GM12878 (cell line): ENCODE measurements around the gene SH2B2. TPM values are rescaled to one million over a fixed set of nuclear protein-coding genes. Genes with fewer than 3 reads are reported as not detected.

ENCODE experiments used
- ATF7 ChIP-seq: fragments of 450-650 bp; IDR thresholded peaks from 2 replicates; pipeline ENCODE4 v1.6.1; 2016; ENCODE audit warnings: low read depth, mild to moderate bottlenecking
- BMI1 ChIP-seq: fragments of 450-650 bp; IDR thresholded peaks from 2 replicates; pipeline ENCODE4 v1.6.1; 2016; ENCODE audit warnings: mild to moderate bottlenecking, moderate library complexity, borderline replicate concordance
- BRCA1 ChIP-seq: IDR thresholded peaks from 2 replicates; pipeline ENCODE4 v1.6.1; 2011; ENCODE audit warnings: low read depth, low read length, improper control_type of control experiment
- CBX3 ChIP-seq: fragments of 200-600 bp; sonication (generic); IDR thresholded peaks from 2 replicates; pipeline ENCODE4 v1.6.1; 2016; ENCODE audit warnings: low read depth, borderline replicate concordance
- CHD1 ChIP-seq: IDR thresholded peaks from 2 replicates; pipeline ENCODE4 v1.6.1; 2012; ENCODE audit warnings: low read depth, low read length, improper control_type of control experiment
- CTCF ChIP-seq, 3 experiments: IDR thresholded peaks in 2 of 3; conservative IDR thresholded peaks in 1 of 3; 2 replicates each; pipeline ENCODE4 v1.5.1; 2011; ENCODE audit warnings: low read depth in 3 of 3, low read length in 3 of 3, mild to moderate bottlenecking in 3 of 3, control low read depth in 2 of 3, moderate library complexity in 2 of 3, inconsistent platforms in 1 of 3, mixed read lengths in 1 of 3; ENCODE audit not compliant: control insufficient read depth in 2 of 3, insufficient read depth in 1 of 3; ENCODE audit errors: extremely low read depth in 1 of 3
- GATAD2B ChIP-seq: fragments of 450-650 bp; conservative IDR thresholded peaks from 2 replicates; pipeline ENCODE4 v1.6.1; 2017; ENCODE audit warnings: low read depth, mild to moderate bottlenecking, moderate library complexity
- HDGF ChIP-seq: fragments of 450-650 bp; IDR thresholded peaks from 2 replicates; pipeline ENCODE4 v1.6.1; 2016; ENCODE audit warnings: antibody characterized with exemption
- HSF1 ChIP-seq: fragments of 150-350 bp; IDR thresholded peaks from 2 replicates; pipeline ENCODE4 v1.6.1; 2014; ENCODE audit warnings: mild to moderate bottlenecking, low read depth, low read length
- LARP7 ChIP-seq: fragments of 450-650 bp; IDR thresholded peaks from 2 replicates; pipeline ENCODE4 v1.6.1; 2017; ENCODE audit warnings: mild to moderate bottlenecking
- MTA3 ChIP-seq: IDR thresholded peaks from 2 replicates; pipeline ENCODE4 v1.6.1; 2012; ENCODE audit warnings: low read length, inconsistent platforms, borderline replicate concordance
- MYB ChIP-seq: fragments of 150-350 bp; IDR thresholded peaks from 2 replicates; pipeline ENCODE4 v1.6.1; 2014; ENCODE audit warnings: mild to moderate bottlenecking, low read depth, low read length, borderline replicate concordance
- NBN ChIP-seq: fragments of 450-650 bp; IDR thresholded peaks from 2 replicates; pipeline ENCODE4 v1.6.1; 2016
- NR2C1 ChIP-seq: fragments of 450-650 bp; IDR thresholded peaks from 2 replicates; pipeline ENCODE4 v1.6.1; 2017; ENCODE audit warnings: antibody characterized with exemption, mild to moderate bottlenecking, moderate library complexity
- PBX3 ChIP-seq: IDR thresholded peaks from 2 replicates; pipeline ENCODE4 v1.6.1; 2011; ENCODE audit warnings: mild to moderate bottlenecking, low read depth, low read length, moderate library complexity; ENCODE audit not compliant: insufficient replicate concordance
- SREBF1 ChIP-seq: IDR thresholded peaks from 2 replicates; pipeline ENCODE4 v1.6.1; 2012; ENCODE audit warnings: mild to moderate bottlenecking, low read length
- SREBF2 ChIP-seq: IDR thresholded peaks from 2 replicates; pipeline ENCODE4 v1.6.1; 2012; ENCODE audit warnings: mild to moderate bottlenecking, low read length
- ZNF274 ChIP-seq: IDR thresholded peaks from one replicate; pipeline ENCODE4 v1.8.0; 2011; ENCODE audit not compliant: insufficient read length, insufficient read depth
- ZNF384 ChIP-seq: IDR thresholded peaks from 2 replicates; pipeline ENCODE4 v1.6.1; 2012; ENCODE audit warnings: low read depth, mild to moderate bottlenecking, low read length, improper control_type of control experiment, borderline replicate concordance
- ZNF687 ChIP-seq: fragments of 450-650 bp; IDR thresholded peaks from 2 replicates; pipeline ENCODE4 v1.6.1; 2017; ENCODE audit warnings: mild to moderate bottlenecking, moderate library complexity
- polyA plus RNA-seq, 11 experiments: library from polyadenylated mRNA; depleted of rRNA in 4 of 11; unstranded in 6 of 11; stranded (reverse) in 5 of 11; fragments of >200 nt; fragmentation: Nextera tagmentation in 4 of 11; fragmentation: Illumina TruSeq in 1 of 11; extraction: Ambion mirVana in 4 of 11; extraction: Trizol in 1 of 11; gene quantifications; 1 replicate in 1 of 11; 2 replicates in 10 of 11; pipeline versions ENCODE4 v1.2.1 to v1.2.3, GENCODE V29; 2011 to 2016; ENCODE audit warnings: inconsistent platforms in 2 of 11, missing spikeins in 2 of 11, low read depth in 1 of 11
- total RNA-seq, 4 experiments: library from RNA; depleted of rRNA in 3 of 4; stranded (reverse); fragments of >200 nt in 3 of 4; fragmentation: Illumina TruSeq in 1 of 4; extraction: Trizol in 1 of 4; gene quantifications; 2 replicates each; pipeline versions ENCODE4 v1.2.1 to v1.2.3, GENCODE V29; 2013 to 2021
- TF ChIP-seq, protein P1 (sequence below): fragments of 450-650 bp; IDR thresholded peaks from 2 replicates; pipeline ENCODE4 v1.6.1; 2016; ENCODE audit warnings: mild to moderate bottlenecking

Gene SH2B2
- total and polyA plus RNA-seq, 10 of the 15 experiments (the other 5 are each of a cell fraction or from before 2014, with no cell fraction given), result 0.13 to 55.1 (median 7.4) TPM; not detected in 1

DNA sequence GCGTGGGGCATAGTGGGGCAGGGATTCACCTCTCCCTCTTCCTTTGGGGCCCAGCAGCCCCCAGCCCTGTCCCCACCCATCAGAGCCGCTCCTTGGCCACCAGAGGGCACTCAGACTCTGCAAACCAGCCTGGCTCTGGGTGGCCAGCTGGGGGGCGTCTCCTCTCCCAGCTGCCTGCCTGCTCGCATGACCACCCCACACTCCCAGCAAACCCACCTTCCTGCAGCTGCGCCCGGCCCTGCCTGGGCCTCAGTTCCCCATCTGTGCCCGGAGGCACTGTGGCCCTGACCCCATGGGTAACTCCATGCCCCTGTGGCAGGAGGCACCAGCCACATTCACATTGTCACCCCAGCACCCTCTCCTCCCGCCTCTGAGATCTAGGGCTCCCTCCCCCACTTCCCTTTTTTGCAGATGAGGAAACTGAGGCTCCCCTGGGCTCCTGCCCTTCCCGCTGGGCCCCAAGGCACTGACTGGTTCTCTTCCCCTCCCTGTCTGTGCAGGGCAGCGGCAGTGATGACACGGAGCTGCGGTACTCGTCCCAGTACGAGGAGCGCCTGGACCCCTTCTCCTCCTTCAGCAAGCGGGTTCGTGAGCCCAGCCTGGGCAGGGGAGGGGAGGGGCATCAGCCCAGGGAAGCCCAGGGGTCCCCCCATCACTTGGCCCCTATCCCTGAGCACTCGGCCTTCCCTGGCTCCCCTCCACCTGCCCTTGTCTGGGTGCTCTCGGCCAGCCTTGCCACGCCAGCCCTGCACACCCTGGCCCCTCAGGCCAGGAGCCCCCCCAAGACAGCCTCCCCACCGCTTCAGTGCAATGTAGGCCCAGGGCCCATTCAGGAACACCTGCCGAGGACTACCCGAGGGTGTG is 6.9 kb upstream of the SH2B2 start (continued):
- 0 out of 2 replicates have a peak, but pooled peaks have one; percentile 36 for TF ChIP-seq HSF1
- TF ChIP-seq SREBF1, result no peak
- no peak for TF ChIP-seq CHD1
- TF ChIP-seq MYB, result no peak
- TF ChIP-seq LARP7, result peak; percentile 45; the same call in 1 of the 2 replicates
- TF ChIP-seq CTCF (IDR thresholded peaks at IDR 0.05 in 2 of 3, conservative IDR thresholded peaks at IDR 0.05 in 1 of 3; ENCODE audit: control insufficient read depth in 2 of 3, extremely low read depth in 1 of 3, insufficient read depth in 1 of 3, low read depth in 3 of 3, low read length in 3 of 3), result peak; percentile 87 to 96 (median 92)
- TF ChIP-seq SREBF2, result no peak
- TF ChIP-seq ATF7, result no peak
- TF ChIP-seq, protein P1, sequence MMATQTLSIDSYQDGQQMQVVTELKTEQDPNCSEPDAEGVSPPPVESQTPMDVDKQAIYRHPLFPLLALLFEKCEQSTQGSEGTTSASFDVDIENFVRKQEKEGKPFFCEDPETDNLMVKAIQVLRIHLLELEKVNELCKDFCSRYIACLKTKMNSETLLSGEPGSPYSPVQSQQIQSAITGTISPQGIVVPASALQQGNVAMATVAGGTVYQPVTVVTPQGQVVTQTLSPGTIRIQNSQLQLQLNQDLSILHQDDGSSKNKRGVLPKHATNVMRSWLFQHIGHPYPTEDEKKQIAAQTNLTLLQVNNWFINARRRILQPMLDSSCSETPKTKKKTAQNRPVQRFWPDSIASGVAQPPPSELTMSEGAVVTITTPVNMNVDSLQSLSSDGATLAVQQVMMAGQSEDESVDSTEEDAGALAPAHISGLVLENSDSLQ, result 0 out of 2 replicates have a peak, but pooled peaks have one; percentile 19
- no peak for TF ChIP-seq PBX3
- TF ChIP-seq CBX3, result no peak
- no peak for TF ChIP-seq BMI1
- TF ChIP-seq BRCA1, result no peak
- TF ChIP-seq NR2C1, result no peak
- no peak for TF ChIP-seq HDGF
- TF ChIP-seq GATAD2B, result peak; percentile 54; the same call in 1 of the 2 replicates
- peak; percentile 75; the same call in 1 of the 2 replicates for TF ChIP-seq NBN
- TF ChIP-seq ZNF274, result no peak
- no peak for TF ChIP-seq ZNF687
- no peak for TF ChIP-seq MTA3
- TF ChIP-seq ZNF384, result no peak
